GM21381 (cell line): ENCODE results near the gene EDNRA.
A peak's percentile ranks its signal among the peaks of the same experiment; 100 is the strongest.

Experiments used
- ATAC-seq: cut with Tn5 transposase; IDR thresholded peaks from one replicate; pipeline ENCODE4 v1.9.1; 2021; ENCODE audit warnings: mild to moderate bottlenecking, moderate library complexity; ENCODE audit not compliant: unreplicated experiment

Gene EDNRA

DNA sequence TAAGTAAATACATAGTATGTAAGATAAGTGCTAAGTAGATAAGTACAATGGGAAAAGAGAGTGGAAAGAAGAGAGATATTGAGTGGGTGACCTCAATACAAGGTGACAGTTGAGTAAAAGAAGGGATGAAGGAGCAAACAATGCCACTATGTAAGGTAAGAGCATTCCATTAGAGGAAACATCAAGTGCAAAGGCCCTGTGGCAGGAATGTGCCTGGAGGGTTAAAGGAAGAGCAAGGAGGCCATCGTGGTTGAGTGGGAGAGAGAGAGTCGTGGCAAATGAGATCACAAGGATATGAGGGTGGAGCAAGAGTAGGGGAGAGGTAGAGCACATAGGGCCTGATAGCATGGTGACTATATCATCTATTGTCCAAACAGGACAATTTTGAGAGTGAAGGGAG is 13.4 kb downstream of the EDNRA start:
- ATAC-seq = no peak

GRCh38 chr4:147496500-147496899 is 15.6 kb downstream of the EDNRA start:
- ATAC-seq = no peak

DNA sequence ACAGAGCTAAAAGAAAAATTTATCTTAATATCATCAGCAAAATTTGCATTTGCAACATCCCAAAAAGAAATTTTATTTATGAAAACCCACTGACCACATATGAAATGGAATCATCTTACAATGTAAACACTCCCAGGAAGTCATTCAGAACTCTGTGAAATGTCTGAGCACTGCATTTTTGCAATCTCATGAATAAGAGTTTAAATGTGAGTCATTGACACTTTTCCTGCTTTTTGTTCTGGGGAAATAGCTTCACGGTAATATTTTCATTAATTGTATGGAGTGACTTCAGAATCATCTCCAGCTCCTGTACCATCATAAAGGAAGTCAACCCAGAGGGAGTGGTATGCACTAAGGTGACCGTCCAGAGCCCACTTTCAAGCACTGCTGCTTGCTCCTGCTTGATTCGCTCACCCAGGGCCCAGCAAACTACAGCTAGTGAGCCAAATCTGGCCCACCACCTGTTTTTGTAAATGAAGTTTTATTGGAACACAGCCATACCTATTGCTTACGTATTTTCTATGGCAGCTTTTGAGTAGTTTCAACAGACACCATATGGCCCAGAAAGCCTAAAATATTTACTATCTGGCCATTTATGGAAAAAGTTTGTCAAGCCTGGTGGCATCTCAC is 17.2 kb downstream of the EDNRA start:
- no peak for ATAC-seq

- no peak for ATAC-seq
Measured at GRCh38 chr4:147508346-147508745, 27.4 kb downstream of the EDNRA start.

GRCh38 chr4:147509386-147509785 is 28.5 kb downstream of the EDNRA start:
- no peak for ATAC-seq

GRCh38 chr4:147510962-147511668 is 30.2 kb downstream of the EDNRA start:
- ATAC-seq = no peak

- no peak for ATAC-seq
Measured at GRCh38 chr4:147513091-147513490, 32.2 kb downstream of the EDNRA start.

DNA sequence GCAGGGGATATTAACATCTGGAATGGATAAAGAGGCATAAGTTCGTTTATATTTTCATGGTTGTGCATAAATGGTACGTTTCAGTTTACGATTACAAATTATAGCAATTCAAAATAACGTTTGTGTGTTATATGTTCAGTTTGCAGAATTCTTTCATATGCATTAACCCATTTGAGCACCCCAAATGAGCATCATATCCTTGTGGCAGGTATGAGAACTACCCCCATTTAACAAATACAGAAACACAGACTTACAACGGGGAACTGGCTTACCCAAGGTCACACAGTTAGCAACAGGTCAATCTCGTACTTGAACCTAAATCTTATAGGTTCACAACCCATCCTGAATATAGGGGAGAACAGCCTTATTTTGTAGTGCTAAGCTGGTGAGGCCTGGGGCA is 33.1 kb downstream of the EDNRA start:
- ATAC-seq = no peak

GRCh38 chr4:147515220-147515936 is 34.5 kb downstream of the EDNRA start:
- ATAC-seq = no peak

- no peak for ATAC-seq
Measured at GRCh38 chr4:147516133-147516532, 35.2 kb downstream of the EDNRA start.

DNA sequence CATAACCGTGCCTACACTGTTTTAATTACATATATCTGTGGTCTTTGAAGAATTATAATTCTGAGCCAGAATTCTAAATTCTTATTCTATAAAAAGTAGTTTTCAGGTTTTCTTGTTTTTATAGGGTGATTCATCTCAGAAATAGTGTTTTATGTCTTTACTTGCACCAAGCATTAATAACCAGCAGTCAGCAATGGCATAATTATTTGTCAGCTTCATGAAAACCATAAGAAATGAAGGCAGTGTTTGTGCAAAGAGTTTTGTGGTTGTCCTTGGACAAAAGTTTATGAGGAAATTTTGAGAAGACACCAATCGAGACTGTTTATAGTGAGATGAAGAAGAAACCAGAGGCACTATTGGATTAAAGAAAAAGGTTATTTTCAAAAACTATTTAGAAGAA is 37.2 kb downstream of the EDNRA start:
- ATAC-seq = no peak

DNA sequence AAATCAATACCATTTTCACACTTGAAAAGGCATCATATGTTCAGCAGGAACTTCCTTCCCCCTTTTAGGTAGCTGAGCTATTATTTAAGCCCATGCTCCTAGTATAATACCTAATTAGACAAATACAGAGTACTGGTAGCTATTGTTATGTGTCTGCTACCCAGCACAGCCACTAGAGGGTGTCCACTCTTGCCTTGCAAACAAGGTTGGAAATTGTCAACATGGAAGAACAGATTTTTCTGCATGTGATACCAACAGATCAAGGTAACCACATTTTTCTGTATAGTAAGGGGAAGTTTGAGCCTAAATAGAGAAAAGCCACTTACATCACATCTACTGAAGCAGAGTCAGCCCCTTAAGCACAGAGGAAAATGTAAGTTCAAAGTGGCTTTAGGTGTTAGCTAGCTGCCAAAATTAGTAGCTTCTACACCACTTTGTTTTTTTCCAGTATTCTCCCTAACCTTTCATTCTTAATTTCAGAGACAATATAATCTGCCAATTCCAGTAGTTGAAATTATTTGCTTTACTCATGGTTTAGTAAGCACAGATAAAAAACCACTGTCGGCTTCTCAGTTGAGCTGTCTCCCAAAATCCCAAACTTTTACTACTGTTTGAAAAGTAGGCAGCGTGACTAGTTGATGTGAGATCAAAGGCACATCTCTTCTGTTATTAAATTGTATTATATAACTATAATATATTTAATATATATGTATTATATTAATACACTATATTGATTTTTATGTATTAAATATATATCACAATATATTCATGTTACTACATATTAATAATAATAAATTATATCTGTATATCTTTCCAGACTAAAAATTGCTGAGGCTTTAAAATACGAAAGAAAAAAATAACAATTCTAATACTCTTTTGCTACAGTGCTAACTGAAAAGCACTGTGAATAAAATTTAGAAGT is 38.2 kb downstream of the EDNRA start:
- peak; percentile 92 for ATAC-seq

GRCh38 chr4:147524601-147525000 is 43.7 kb downstream of the EDNRA start:
- no peak for ATAC-seq

GRCh38 chr4:147525494-147526271 is 44.8 kb downstream of the EDNRA start:
- ATAC-seq = no peak

- no peak for ATAC-seq
Measured at GRCh38 chr4:147526272-147526654, 45.4 kb downstream of the EDNRA start.

DNA sequence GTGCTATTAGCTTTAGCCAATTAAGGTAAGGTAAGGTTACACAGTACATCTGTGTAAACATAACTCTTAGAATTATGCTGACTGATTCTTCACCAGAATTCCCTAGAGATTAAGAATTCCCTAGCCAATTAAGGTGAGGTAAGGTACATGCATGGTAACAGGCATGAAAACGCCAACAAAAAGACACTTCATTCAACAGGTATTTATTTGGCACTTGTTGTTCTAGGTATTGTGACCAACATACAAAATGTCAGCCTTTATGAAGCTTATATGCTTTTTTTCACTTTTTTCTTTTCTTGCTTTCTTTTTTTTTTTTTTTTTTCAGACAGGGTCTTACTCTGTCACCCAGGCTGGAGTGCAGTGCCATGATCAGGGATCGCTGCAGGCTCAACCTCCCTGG is 47.2 kb downstream of the EDNRA start:
- no peak for ATAC-seq

GRCh38 chr4:147530134-147530533 is 49.2 kb downstream of the EDNRA start:
- ATAC-seq = no peak

- ATAC-seq = no peak
Measured at GRCh38 chr4:147530723-147531122, 49.8 kb downstream of the EDNRA start.

- no peak for ATAC-seq
Measured at GRCh38 chr4:147532896-147533295, 52.0 kb downstream of the EDNRA start.

DNA sequence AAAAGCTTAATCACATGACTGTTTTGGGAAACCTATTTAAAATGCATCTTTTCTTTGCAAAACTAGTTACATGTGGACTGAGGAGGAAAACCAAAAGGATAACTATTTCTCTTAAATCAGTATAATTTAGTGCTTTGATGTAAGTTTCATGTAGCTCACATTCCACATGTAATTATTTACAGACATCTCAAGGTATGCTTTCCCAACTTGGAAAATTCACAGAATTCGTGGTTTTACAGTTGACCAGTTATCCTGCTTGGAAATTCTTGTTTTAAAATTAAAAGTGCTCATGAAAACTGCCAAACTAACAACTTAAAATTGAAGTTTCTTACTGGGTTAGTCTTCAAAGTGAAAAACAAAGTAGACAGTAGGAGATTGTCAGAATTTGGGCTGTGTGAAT is 52.4 kb downstream of the EDNRA start:
- no peak for ATAC-seq
